Stimulated activated CD8-positive, alpha-beta memory T cell treated with anti-CD3 and anti-CD28 coated beads, Interleukin-15, amount 100 ng/mL, for 24 hours (primary cell): ENCODE data around the gene WDR13.
"Not testable (repeated sequence)": the region's sequence is repeated elsewhere in the genome, so short reads cannot be mapped to it uniquely, and the experiment has no call there.

Experiments
- DNase-seq: peaks from one replicate; pipeline ENCODE4 v3.0.0-alpha.2; 2020; ENCODE audit warnings: low read depth

Gene WDR13

GRCh38 chrX:48597353-48598264 is at the start of gene WDR13:
Gene WDR13 (plus strand): TSS chrX:48597492. CDS start chrX:48597997, 505 bp downstream.
- peak; percentile 70 for DNase-seq

- DNase-seq: no peak
Measured at GRCh38 chrX:48548871-48549270, 48.4 kb upstream of the WDR13 start.

- not testable (repeated sequence) for DNase-seq
Measured at GRCh38 chrX:48555731-48556325, 41.5 kb upstream of the WDR13 start.

- no peak for DNase-seq
Measured at GRCh38 chrX:48558271-48558670, 39.0 kb upstream of the WDR13 start.

- no peak for DNase-seq
Measured at GRCh38 chrX:48559636-48560035, 37.7 kb upstream of the WDR13 start.

GRCh38 chrX:48560056-48560455 is 37.2 kb upstream of the WDR13 start:
- no peak for DNase-seq

GRCh38 chrX:48560681-48561080 is 36.6 kb upstream of the WDR13 start:
- DNase-seq: no peak

- no peak for DNase-seq
Measured at GRCh38 chrX:48569958-48570357, 27.3 kb upstream of the WDR13 start.

GRCh38 chrX:48573690-48574269 is 23.5 kb upstream of the WDR13 start:
- DNase-seq: no peak

- peak; percentile 54 for DNase-seq
Measured at GRCh38 chrX:48574270-48575266, 22.7 kb upstream of the WDR13 start, which contains the start of gene RBM3. Gene RBM3 (plus strand): TSS chrX:48574484. CDS start chrX:48575181, 697 bp downstream.

- no peak for DNase-seq
Measured at GRCh38 chrX:48575642-48576041, 21.6 kb upstream of the WDR13 start.

- DNase-seq: no peak
Measured at GRCh38 chrX:48576108-48576507, 21.2 kb upstream of the WDR13 start.

- no peak for DNase-seq
Measured at GRCh38 chrX:48578661-48579128, 18.6 kb upstream of the WDR13 start.

- no peak for DNase-seq
Measured at GRCh38 chrX:48579259-48579658, 18.0 kb upstream of the WDR13 start.

GRCh38 chrX:48580662-48581061 is 16.6 kb upstream of the WDR13 start:
- no peak for DNase-seq

- DNase-seq: no peak
Measured at GRCh38 chrX:48584698-48585097, 12.6 kb upstream of the WDR13 start.

- no peak for DNase-seq
Measured at GRCh38 chrX:48589482-48590162, 7.7 kb upstream of the WDR13 start.

GRCh38 chrX:48590203-48591103 is 6.8 kb upstream of the WDR13 start:
- DNase-seq: no peak

GRCh38 chrX:48591255-48591791 is 6.0 kb upstream of the WDR13 start:
- no peak for DNase-seq

- DNase-seq: no peak
Measured at GRCh38 chrX:48592971-48593370, 4.3 kb upstream of the WDR13 start.
